Skeletal muscle tissue (tissue), 4 donors: ENCODE measurements around the gene ZMYM5. TPM values are rescaled to one million over a fixed set of nuclear protein-coding genes. Genes with fewer than 3 reads are reported as not detected.
A peak's percentile ranks its signal among the peaks of the same experiment; 100 is the strongest.
"Not testable (repeated sequence)": the region's sequence is repeated elsewhere in the genome, so short reads cannot be mapped to it uniquely, and the experiment has no call there.

ENCODE experiments used
- H3K27ac ChIP-seq: one replicate; pipeline ENCODE4 v1.7.0; 2013; ENCODE audit warnings: mild to moderate bottlenecking, low read depth, low read length, inconsistent platforms
- H3K27me3 ChIP-seq, 3 donors: one replicate each; pipeline ENCODE4 v1.7.0; 2013; ENCODE audit warnings: low read length in 3 of 3; ENCODE audit not compliant: control insufficient read depth in 3 of 3, insufficient read depth in 3 of 3
- H3K36me3 ChIP-seq, 3 donors: one replicate each; pipeline ENCODE4 v1.7.0; 2013; ENCODE audit warnings: low read length in 3 of 3; ENCODE audit not compliant: control insufficient read depth in 3 of 3, insufficient read depth in 3 of 3
- H3K4me1 ChIP-seq, 3 donors: one replicate each; pipeline ENCODE4 v1.7.0; 2013; ENCODE audit warnings: low read length in 3 of 3, mild to moderate bottlenecking in 3 of 3; ENCODE audit not compliant: control insufficient read depth in 3 of 3, insufficient read depth in 3 of 3
- H3K4me3 ChIP-seq, 3 donors: one replicate each; pipeline ENCODE4 v1.7.0; 2013; ENCODE audit warnings: low read length in 3 of 3
- H3K9ac ChIP-seq, 3 donors: one replicate each; pipeline ENCODE4 v1.7.0; 2013; ENCODE audit warnings: low read length in 3 of 3, mild to moderate bottlenecking in 3 of 3, moderate library complexity in 2 of 3, low read depth in 1 of 3
- H3K9me3 ChIP-seq, 3 donors: one replicate each; pipeline ENCODE4 v1.7.0; 2013; ENCODE audit warnings: low read length in 3 of 3; ENCODE audit not compliant: control insufficient read depth in 3 of 3
- total RNA-seq: library from RNA; depleted of rRNA; stranded (reverse); fragments of >200 nt; gene quantifications from one replicate; pipeline ENCODE4 v1.2.3, GENCODE V29; 2014
- donor health status: Osteomylitis.

ZMYM5 gene
- total RNA-seq, 1 donor from 2014 or later = 15.1 TPM

GRCh38 chr13:19864024-19864745, 736 bp upstream of the ZMYM5 start:
- Histone ChIP-seq H3K4me1 (peaks cover 11 to 16% (median 12%) of the 10 kb centered on the region in 3 donors), H3K36me3 (peaks cover 0 to 2% (median 0%) of the 10 kb centered on the region in 3 donors), H3K4me3 (peak overlapping the region; percentile 74 to 81 (median 76)), H3K9me3 (no peaks in the 10 kb centered on the region), H3K9ac (peak overlapping the region; percentile 80 to 94 (median 86)), H3K27ac (peak overlapping the region; percentile 96), H3K27me3 (no peaks in the 10 kb centered on the region)

- peak overlapping the region; percentile 88 to 93 (median 91) for H3K4me3 ChIP-seq
These were observed 752 bp downstream of the ZMYM5 start for GRCh38 chr13:19862481-19863313.

GRCh38 chr13:19861762-19862161, 1.7 kb downstream of the ZMYM5 start:
- H3K9me3 ChIP-seq = no peaks in the 10 kb centered on the region
- H3K9ac ChIP-seq = peak overlapping the region; percentile 90 to 97 (median 94)
- H3K27me3 ChIP-seq = no peaks in the 10 kb centered on the region
- peak overlapping the region; percentile 92 for H3K27ac ChIP-seq
- H3K4me3 ChIP-seq = peak overlapping the region; percentile 88 to 93 (median 91)
- peaks cover 0 to 5% (median 2%) of the 10 kb centered on the region in 3 donors for H3K36me3 ChIP-seq
- H3K4me1 ChIP-seq = peaks cover 11 to 16% (median 12%) of the 10 kb centered on the region in 3 donors

More at GRCh38 chr13:19862481-19863313, 752 bp downstream of the ZMYM5 start:
- Histone ChIP-seq H3K9me3 (no peaks in the 10 kb centered on the region), H3K36me3 (peaks cover 0 to 5% (median 2%) of the 10 kb centered on the region in 3 donors), H3K27ac (peak overlapping the region; percentile 92), H3K4me1 (peaks cover 11 to 16% (median 12%) of the 10 kb centered on the region in 3 donors), H3K27me3 (no peaks in the 10 kb centered on the region), H3K9ac (peak overlapping the region; percentile 92 to 97 (median 94))

GRCh38 chr13:19860884-19861655, 2.4 kb downstream of the ZMYM5 start:
- Histone ChIP-seq H3K27me3 (no peaks in the 10 kb centered on the region), H3K36me3 (peaks cover 0 to 5% (median 2%) of the 10 kb centered on the region in 3 donors), H3K4me1 (peaks cover 11 to 16% (median 12%) of the 10 kb centered on the region in 3 donors), H3K9ac (peak overlapping the region in 1 of 3 donors; percentile 90), H3K27ac (no peak overlapping the region), H3K9me3 (no peaks in the 10 kb centered on the region), H3K4me3 (peak overlapping the region in 1 of 3 donors; percentile 88)

- peaks cover 11 to 15% (median 12%) of the 10 kb centered on the region in 3 donors for H3K4me1 ChIP-seq
- not testable (repeated sequence) for H3K9me3 ChIP-seq, H3K36me3 ChIP-seq, H3K9ac ChIP-seq, H3K27me3 ChIP-seq, H3K27ac ChIP-seq, H3K4me3 ChIP-seq
These were observed 5.8 kb downstream of the ZMYM5 start for GRCh38 chr13:19857637-19858036.

GRCh38 chr13:19852766-19853165, 10.7 kb downstream of the ZMYM5 start:
- Histone ChIP-seq H3K27ac (no peak overlapping the region), H3K4me1 (no peaks in the 10 kb centered on the region), H3K4me3 (no peak overlapping the region), H3K9me3 (no peaks in the 10 kb centered on the region), H3K27me3 (no peaks in the 10 kb centered on the region), H3K36me3 (peaks cover 5 to 17% (median 9%) of the 10 kb centered on the region in 3 donors), H3K9ac (no peak overlapping the region)

- Histone ChIP-seq H3K4me3 (no peak overlapping the region), H3K9ac (no peak overlapping the region), H3K4me1 (peaks cover 0 to 6% (median 4%) of the 10 kb centered on the region in 3 donors), H3K9me3 (no peaks in the 10 kb centered on the region), H3K27ac (no peak overlapping the region), H3K27me3 (no peaks in the 10 kb centered on the region), H3K36me3 (peaks cover 0 to 9% (median 6%) of the 10 kb centered on the region in 3 donors)
These were observed 17.7 kb downstream of the ZMYM5 start for GRCh38 chr13:19845758-19846157.

GRCh38 chr13:19838865-19839275, 24.6 kb downstream of the ZMYM5 start:
- H3K27me3 ChIP-seq = no peaks in the 10 kb centered on the region
- no peaks in the 10 kb centered on the region for H3K9me3 ChIP-seq
- no peak overlapping the region for H3K4me3 ChIP-seq
- H3K27ac ChIP-seq = no peak overlapping the region
- no peaks in the 10 kb centered on the region for H3K4me1 ChIP-seq
- H3K36me3 ChIP-seq = peaks cover 5 to 22% (median 18%) of the 10 kb centered on the region in 3 donors
- H3K9ac ChIP-seq = no peak overlapping the region

- Histone ChIP-seq H3K4me3 (no peak overlapping the region), H3K9me3 (no peaks in the 10 kb centered on the region), H3K4me1 (no peaks in the 10 kb centered on the region), H3K9ac (no peak overlapping the region), H3K36me3 (peaks cover 5 to 24% (median 22%) of the 10 kb centered on the region in 3 donors), H3K27ac (no peak overlapping the region), H3K27me3 (no peaks in the 10 kb centered on the region)
These were observed 27.0 kb downstream of the ZMYM5 start for GRCh38 chr13:19836472-19836871.
